ENCODE measurements around the gene CHRM2. TPM values are rescaled to one million over a fixed set of nuclear protein-coding genes. Genes with fewer than 3 reads are reported as not detected.

The CHRM2 gene
- total RNA-seq, 1 donor from 2014 or later = 1.1 TPM

- TF ChIP-seq, protein P1, sequence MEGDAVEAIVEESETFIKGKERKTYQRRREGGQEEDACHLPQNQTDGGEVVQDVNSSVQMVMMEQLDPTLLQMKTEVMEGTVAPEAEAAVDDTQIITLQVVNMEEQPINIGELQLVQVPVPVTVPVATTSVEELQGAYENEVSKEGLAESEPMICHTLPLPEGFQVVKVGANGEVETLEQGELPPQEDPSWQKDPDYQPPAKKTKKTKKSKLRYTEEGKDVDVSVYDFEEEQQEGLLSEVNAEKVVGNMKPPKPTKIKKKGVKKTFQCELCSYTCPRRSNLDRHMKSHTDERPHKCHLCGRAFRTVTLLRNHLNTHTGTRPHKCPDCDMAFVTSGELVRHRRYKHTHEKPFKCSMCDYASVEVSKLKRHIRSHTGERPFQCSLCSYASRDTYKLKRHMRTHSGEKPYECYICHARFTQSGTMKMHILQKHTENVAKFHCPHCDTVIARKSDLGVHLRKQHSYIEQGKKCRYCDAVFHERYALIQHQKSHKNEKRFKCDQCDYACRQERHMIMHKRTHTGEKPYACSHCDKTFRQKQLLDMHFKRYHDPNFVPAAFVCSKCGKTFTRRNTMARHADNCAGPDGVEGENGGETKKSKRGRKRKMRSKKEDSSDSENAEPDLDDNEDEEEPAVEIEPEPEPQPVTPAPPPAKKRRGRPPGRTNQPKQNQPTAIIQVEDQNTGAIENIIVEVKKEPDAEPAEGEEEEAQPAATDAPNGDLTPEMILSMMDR (IDR thresholded peaks at IDR 0.05) = no peak
- Histone ChIP-seq H3K4me1 (peaks cover 14% of the 10 kb centered on the region), H3K36me3 (no peaks in the 10 kb centered on the region), H3K27ac (no peak overlapping the region), H3K4me3 (peak overlapping the region; percentile 39), H3K27me3 (peaks cover 46% of the 10 kb centered on the region), H3K9me3 (no peaks in the 10 kb centered on the region)
- peak; percentile 47 for ATAC-seq
- intact Hi-C loops (cut with DNase I) = no loop called here
- peak; percentile 48 for DNase-seq
Observed at GRCh38 chr7:136870866-136871487, 2.5 kb downstream of the CHRM2 start.

- peaks cover 23% of the 10 kb centered on the region for H3K27me3 ChIP-seq
- H3K4me1 ChIP-seq = peaks cover 14% of the 10 kb centered on the region
- DNase-seq (no peak), ATAC-seq (peak; percentile 48)
- no peaks in the 10 kb centered on the region for H3K36me3 ChIP-seq
- TF ChIP-seq, protein P1 (IDR thresholded peaks at IDR 0.05) = peak; percentile 36
- no peak overlapping the region for H3K4me3 ChIP-seq
- intact Hi-C loops (cut with DNase I) = no loop called here
- no peaks in the 10 kb centered on the region for H3K9me3 ChIP-seq
- no peak overlapping the region for H3K27ac ChIP-seq
Observed at GRCh38 chr7:136874393-136875032, 6.1 kb downstream of the CHRM2 start.

DNA sequence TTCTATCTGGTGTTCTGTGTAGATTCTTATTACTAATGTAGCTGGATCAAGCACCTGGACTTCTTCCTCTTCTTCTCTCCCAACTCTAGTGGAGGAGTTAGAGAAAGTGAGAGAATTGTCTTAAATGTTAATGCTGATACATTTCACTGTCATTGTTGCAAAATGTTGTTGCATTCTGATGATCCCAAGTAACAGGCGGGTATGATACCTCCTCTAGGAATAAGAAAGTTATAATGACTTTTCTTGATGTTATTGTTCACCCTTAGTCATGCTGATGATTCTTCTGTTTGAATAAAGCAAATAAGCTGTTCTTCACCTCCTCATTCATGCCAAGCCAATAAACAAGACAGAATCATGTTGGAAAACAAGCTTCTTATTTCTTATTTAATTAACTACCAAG lies 9.1 kb downstream of the CHRM2 start:
- Histone ChIP-seq H3K4me1 (no peaks in the 10 kb centered on the region), H3K9me3 (no peaks in the 10 kb centered on the region), H3K27me3 (no peaks in the 10 kb centered on the region), H3K27ac (no peak overlapping the region), H3K4me3 (no peak overlapping the region), H3K36me3 (no peaks in the 10 kb centered on the region)
- intact Hi-C loops (cut with DNase I) = no loop called here
- ATAC-seq (no peak), DNase-seq (no peak)
- TF ChIP-seq, protein P1 (IDR thresholded peaks at IDR 0.05) = no peak

- Histone ChIP-seq H3K4me1 (no peaks in the 10 kb centered on the region), H3K27ac (no peak overlapping the region), H3K27me3 (no peaks in the 10 kb centered on the region), H3K36me3 (no peaks in the 10 kb centered on the region), H3K4me3 (no peak overlapping the region), H3K9me3 (no peaks in the 10 kb centered on the region)
- intact Hi-C loops (cut with DNase I) = no loop called here
- no peak for ATAC-seq
- no peak for DNase-seq
- TF ChIP-seq, protein P1 (IDR thresholded peaks at IDR 0.05) = no peak
Observed at GRCh38 chr7:136877990-136878389, 9.5 kb downstream of the CHRM2 start.

GRCh38 chr7:136878878-136879277 lies 10.4 kb downstream of the CHRM2 start:
- Histone ChIP-seq H3K36me3 (no peaks in the 10 kb centered on the region), H3K27me3 (no peaks in the 10 kb centered on the region), H3K4me1 (no peaks in the 10 kb centered on the region), H3K4me3 (no peak overlapping the region), H3K9me3 (no peaks in the 10 kb centered on the region), H3K27ac (no peak overlapping the region)
- DNase-seq (no peak), ATAC-seq (no peak)
- TF ChIP-seq, protein P1 (IDR thresholded peaks at IDR 0.05) = no peak
- intact Hi-C loops (cut with DNase I) = no loop called here

All from upper lobe of right lung (tissue), 1 donor.